HEK293 (cell line): ENCODE measurements around the gene CCDC85B.

Experiments
- KLF7 ChIP-seq: fragments of 450-650 bp; formaldehyde crosslinking; IDR thresholded peaks from 2 replicates; pipeline ENCODE4 v1.5.1; 2016; ENCODE audit warnings: missing biosample characterization, missing genetic modification characterization, borderline replicate concordance
- KLF9 ChIP-seq: fragments of 450-650 bp; formaldehyde crosslinking; IDR thresholded peaks from 2 replicates; pipeline ENCODE4 v1.5.1; 2016; ENCODE audit warnings: missing biosample characterization, missing genetic modification characterization, low read depth
- MYNN ChIP-seq: fragments of 450-650 bp; formaldehyde crosslinking; IDR thresholded peaks from 2 replicates; pipeline ENCODE4 v1.5.1; 2016; ENCODE audit warnings: missing biosample characterization, missing genetic modification characterization, borderline replicate concordance
- SP2 ChIP-seq: fragments of 450-650 bp; formaldehyde crosslinking; IDR thresholded peaks from 2 replicates; pipeline ENCODE4 v1.5.1; 2016; ENCODE audit warnings: missing biosample characterization, missing genetic modification characterization
- SP3 ChIP-seq: fragments of 450-650 bp; formaldehyde crosslinking; IDR thresholded peaks from 2 replicates; pipeline ENCODE4 v1.5.1; 2016; ENCODE audit warnings: missing biosample characterization, missing genetic modification characterization
- ZFHX2 ChIP-seq: fragments of 450-650 bp; formaldehyde crosslinking; conservative IDR thresholded peaks from 2 replicates; pipeline ENCODE4 v1.5.1; 2016; ENCODE audit warnings: missing biosample characterization, missing genetic modification characterization
- ZNF138 ChIP-seq: fragments of 450-650 bp; formaldehyde crosslinking; IDR thresholded peaks from 2 replicates; pipeline ENCODE4 v1.5.1; 2016; ENCODE audit warnings: missing biosample characterization, missing genetic modification characterization, borderline replicate concordance
- ZNF366 ChIP-seq: fragments of 450-650 bp; formaldehyde crosslinking; conservative IDR thresholded peaks from 2 replicates; pipeline ENCODE4 v1.5.1; 2016; ENCODE audit warnings: missing biosample characterization, missing genetic modification characterization
- ZNF37A ChIP-seq: fragments of 450-650 bp; IDR thresholded peaks from 2 replicates; pipeline ENCODE4 v1.5.1; 2018; ENCODE audit warnings: missing biosample characterization, missing genetic modification characterization
- ZNF561 ChIP-seq: fragments of 450-650 bp; IDR thresholded peaks from 2 replicates; pipeline ENCODE4 v1.5.1; 2018; ENCODE audit warnings: missing biosample characterization, missing genetic modification characterization, borderline replicate concordance
- ZNF658 ChIP-seq: fragments of 450-650 bp; formaldehyde crosslinking; IDR thresholded peaks from 2 replicates; pipeline ENCODE4; 2016; ENCODE audit warnings: missing biosample characterization, missing genetic modification characterization
- ZNF660 ChIP-seq: fragments of 450-650 bp; IDR thresholded peaks from 2 replicates; pipeline ENCODE4 v1.5.1; 2018; ENCODE audit warnings: missing biosample characterization, mild to moderate bottlenecking, missing genetic modification characterization
- ZNF664 ChIP-seq: fragments of 450-650 bp; formaldehyde crosslinking; IDR thresholded peaks from 2 replicates; pipeline ENCODE4 v1.5.1; 2016; ENCODE audit warnings: missing biosample characterization, missing genetic modification characterization
- ZNF747 ChIP-seq: fragments of 450-650 bp; formaldehyde crosslinking; IDR thresholded peaks from 2 replicates; pipeline ENCODE4 v1.5.1; 2016; ENCODE audit warnings: missing biosample characterization, missing genetic modification characterization
- ZXDB ChIP-seq: fragments of 450-650 bp; formaldehyde crosslinking; IDR thresholded peaks from 2 replicates; pipeline ENCODE4 v1.5.1; 2016; ENCODE audit warnings: missing biosample characterization, missing genetic modification characterization
- TF ChIP-seq, protein P1 (sequence below): fragments of 450-650 bp; formaldehyde crosslinking; IDR thresholded peaks from 2 replicates; pipeline ENCODE4 v1.5.1; 2016; ENCODE audit warnings: missing biosample characterization, missing genetic modification characterization
- TF ChIP-seq, protein P2 (sequence below): fragments of 450-650 bp; formaldehyde crosslinking; IDR thresholded peaks from 2 replicates; pipeline ENCODE4 v1.5.1; 2016; ENCODE audit warnings: missing biosample characterization, missing genetic modification characterization
- TF ChIP-seq, protein P3 (sequence below): fragments of 450-650 bp; formaldehyde crosslinking; IDR thresholded peaks from 2 replicates; pipeline ENCODE4 v1.5.1; 2017; ENCODE audit warnings: missing biosample characterization, missing genetic modification characterization
- TF ChIP-seq, protein P4 (sequence below): fragments of 450-650 bp; formaldehyde crosslinking; IDR thresholded peaks from 2 replicates; pipeline ENCODE4 v1.5.1; 2016; ENCODE audit warnings: missing biosample characterization, missing genetic modification characterization
- TF ChIP-seq, protein P5 (sequence below): fragments of 450-650 bp; IDR thresholded peaks from 2 replicates; pipeline ENCODE4 v1.5.1; 2018; ENCODE audit warnings: missing biosample characterization, mild to moderate bottlenecking, missing genetic modification characterization
- TF ChIP-seq, protein P6 (sequence below): fragments of 450-650 bp; formaldehyde crosslinking; IDR thresholded peaks from 2 replicates; pipeline ENCODE4; 2016; ENCODE audit warnings: missing biosample characterization, missing genetic modification characterization
- TF ChIP-seq, protein P7 (sequence below): fragments of 450-650 bp; formaldehyde crosslinking; IDR thresholded peaks from 2 replicates; pipeline ENCODE4 v1.5.1; 2016; ENCODE audit warnings: missing biosample characterization, missing genetic modification characterization

CCDC85B gene

DNA sequence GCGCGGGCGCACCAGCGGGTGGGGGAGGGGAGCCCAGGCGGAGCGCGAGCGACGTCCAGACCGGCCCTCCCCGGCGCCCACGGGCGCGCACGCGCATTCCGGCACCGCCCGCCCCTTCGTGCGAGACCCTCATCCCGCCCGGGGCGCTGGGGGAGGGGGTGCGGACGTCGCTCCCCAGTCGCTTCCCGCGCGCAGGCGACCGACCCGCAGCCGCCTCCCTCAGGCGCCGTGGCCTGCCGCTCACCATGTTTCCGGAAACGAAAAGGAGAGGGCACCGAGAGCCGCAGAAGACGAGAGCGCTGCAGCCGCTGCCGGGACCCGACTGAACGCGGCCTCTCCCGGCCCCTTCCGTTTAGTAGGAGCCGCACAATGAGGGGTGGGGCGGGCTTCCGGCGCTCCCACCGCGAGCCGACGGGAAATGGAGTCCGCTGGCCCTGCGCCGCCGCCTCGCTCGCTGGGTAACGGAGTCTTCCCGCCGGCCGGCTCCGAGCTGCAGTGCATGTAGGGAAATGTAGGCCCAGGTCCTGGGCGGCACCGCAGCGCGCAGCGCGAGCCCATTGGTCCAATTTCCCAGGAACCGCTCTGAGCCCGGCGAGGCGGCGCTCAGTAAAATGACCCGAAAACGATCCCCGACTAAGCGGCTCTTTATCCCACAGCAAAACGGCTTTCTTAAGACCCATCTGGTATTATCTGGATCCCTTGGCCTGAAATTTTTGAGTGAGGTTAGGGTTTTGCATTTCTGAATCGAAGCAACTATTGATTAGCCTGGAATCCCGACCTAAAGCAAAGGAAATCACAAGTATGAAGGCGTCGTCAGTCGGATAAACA lies 32.4 kb upstream of the CCDC85B start, which contains the start of gene CFL1 (continued):
- peak; percentile 76 for TF ChIP-seq KLF9 (tag by site-specific recombination)
- TF ChIP-seq, protein P1, sequence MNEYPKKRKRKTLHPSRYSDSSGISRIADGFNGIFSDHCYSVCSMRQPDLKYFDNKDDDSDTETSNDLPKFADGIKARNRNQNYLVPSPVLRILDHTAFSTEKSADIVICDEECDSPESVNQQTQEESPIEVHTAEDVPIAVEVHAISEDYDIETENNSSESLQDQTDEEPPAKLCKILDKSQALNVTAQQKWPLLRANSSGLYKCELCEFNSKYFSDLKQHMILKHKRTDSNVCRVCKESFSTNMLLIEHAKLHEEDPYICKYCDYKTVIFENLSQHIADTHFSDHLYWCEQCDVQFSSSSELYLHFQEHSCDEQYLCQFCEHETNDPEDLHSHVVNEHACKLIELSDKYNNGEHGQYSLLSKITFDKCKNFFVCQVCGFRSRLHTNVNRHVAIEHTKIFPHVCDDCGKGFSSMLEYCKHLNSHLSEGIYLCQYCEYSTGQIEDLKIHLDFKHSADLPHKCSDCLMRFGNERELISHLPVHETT (tag by site-specific recombination): no peak
- peak; percentile 77; the same call in 1 of the 2 replicates for TF ChIP-seq ZNF561 (tag by site-specific recombination)
- peak; percentile 76; the same call in 1 of the 2 replicates for TF ChIP-seq ZNF660 (tag by site-specific recombination)
- TF ChIP-seq ZNF366 (tag by site-specific recombination): no peak
- TF ChIP-seq, protein P2, sequence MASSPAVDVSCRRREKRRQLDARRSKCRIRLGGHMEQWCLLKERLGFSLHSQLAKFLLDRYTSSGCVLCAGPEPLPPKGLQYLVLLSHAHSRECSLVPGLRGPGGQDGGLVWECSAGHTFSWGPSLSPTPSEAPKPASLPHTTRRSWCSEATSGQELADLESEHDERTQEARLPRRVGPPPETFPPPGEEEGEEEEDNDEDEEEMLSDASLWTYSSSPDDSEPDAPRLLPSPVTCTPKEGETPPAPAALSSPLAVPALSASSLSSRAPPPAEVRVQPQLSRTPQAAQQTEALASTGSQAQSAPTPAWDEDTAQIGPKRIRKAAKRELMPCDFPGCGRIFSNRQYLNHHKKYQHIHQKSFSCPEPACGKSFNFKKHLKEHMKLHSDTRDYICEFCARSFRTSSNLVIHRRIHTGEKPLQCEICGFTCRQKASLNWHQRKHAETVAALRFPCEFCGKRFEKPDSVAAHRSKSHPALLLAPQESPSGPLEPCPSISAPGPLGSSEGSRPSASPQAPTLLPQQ (tag by site-specific recombination): peak; percentile 65; the same call in 1 of the 2 replicates
- TF ChIP-seq, protein P3, sequence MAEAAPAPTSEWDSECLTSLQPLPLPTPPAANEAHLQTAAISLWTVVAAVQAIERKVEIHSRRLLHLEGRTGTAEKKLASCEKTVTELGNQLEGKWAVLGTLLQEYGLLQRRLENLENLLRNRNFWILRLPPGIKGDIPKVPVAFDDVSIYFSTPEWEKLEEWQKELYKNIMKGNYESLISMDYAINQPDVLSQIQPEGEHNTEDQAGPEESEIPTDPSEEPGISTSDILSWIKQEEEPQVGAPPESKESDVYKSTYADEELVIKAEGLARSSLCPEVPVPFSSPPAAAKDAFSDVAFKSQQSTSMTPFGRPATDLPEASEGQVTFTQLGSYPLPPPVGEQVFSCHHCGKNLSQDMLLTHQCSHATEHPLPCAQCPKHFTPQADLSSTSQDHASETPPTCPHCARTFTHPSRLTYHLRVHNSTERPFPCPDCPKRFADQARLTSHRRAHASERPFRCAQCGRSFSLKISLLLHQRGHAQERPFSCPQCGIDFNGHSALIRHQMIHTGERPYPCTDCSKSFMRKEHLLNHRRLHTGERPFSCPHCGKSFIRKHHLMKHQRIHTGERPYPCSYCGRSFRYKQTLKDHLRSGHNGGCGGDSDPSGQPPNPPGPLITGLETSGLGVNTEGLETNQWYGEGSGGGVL (tag by site-specific recombination): no peak
- TF ChIP-seq ZNF664 (tag by site-specific recombination): no peak
- no peak for TF ChIP-seq ZNF658
- peak; percentile 91; the same call in 1 of the 2 replicates for TF ChIP-seq KLF7
- peak; percentile 75 for TF ChIP-seq ZXDB (tag by site-specific recombination)
- peak; percentile 89 for TF ChIP-seq SP2
- peak; percentile 89 for TF ChIP-seq SP3
- TF ChIP-seq, protein P4, sequence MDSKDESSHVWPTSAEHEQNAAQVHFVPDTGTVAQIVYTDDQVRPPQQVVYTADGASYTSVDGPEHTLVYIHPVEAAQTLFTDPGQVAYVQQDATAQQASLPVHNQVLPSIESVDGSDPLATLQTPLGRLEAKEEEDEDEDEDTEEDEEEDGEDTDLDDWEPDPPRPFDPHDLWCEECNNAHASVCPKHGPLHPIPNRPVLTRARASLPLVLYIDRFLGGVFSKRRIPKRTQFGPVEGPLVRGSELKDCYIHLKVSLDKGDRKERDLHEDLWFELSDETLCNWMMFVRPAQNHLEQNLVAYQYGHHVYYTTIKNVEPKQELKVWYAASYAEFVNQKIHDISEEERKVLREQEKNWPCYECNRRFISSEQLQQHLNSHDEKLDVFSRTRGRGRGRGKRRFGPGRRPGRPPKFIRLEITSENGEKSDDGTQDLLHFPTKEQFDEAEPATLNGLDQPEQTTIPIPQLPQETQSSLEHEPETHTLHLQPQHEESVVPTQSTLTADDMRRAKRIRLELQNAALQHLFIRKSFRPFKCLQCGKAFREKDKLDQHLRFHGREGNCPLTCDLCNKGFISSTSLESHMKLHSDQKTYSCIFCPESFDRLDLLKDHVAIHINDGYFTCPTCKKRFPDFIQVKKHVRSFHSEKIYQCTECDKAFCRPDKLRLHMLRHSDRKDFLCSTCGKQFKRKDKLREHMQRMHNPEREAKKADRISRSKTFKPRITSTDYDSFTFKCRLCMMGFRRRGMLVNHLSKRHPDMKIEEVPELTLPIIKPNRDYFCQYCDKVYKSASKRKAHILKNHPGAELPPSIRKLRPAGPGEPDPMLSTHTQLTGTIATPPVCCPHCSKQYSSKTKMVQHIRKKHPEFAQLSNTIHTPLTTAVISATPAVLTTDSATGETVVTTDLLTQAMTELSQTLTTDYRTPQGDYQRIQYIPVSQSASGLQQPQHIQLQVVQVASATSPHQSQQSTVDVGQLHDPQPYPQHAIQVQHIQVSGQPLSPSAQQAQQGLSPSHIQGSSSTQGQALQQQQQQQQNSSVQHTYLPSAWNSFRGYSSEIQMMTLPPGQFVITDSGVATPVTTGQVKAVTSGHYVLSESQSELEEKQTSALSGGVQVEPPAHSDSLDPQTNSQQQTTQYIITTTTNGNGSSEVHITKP (tag by site-specific recombination): peak; percentile 79
- TF ChIP-seq, protein P5, sequence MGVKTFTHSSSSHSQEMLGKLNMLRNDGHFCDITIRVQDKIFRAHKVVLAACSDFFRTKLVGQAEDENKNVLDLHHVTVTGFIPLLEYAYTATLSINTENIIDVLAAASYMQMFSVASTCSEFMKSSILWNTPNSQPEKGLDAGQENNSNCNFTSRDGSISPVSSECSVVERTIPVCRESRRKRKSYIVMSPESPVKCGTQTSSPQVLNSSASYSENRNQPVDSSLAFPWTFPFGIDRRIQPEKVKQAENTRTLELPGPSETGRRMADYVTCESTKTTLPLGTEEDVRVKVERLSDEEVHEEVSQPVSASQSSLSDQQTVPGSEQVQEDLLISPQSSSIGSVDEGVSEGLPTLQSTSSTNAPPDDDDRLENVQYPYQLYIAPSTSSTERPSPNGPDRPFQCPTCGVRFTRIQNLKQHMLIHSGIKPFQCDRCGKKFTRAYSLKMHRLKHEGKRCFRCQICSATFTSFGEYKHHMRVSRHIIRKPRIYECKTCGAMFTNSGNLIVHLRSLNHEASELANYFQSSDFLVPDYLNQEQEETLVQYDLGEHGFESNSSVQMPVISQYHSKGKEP (tag by site-specific recombination): 0 out of 2 replicates have a peak, but pooled peaks have one; percentile 8
- TF ChIP-seq, protein P6, sequence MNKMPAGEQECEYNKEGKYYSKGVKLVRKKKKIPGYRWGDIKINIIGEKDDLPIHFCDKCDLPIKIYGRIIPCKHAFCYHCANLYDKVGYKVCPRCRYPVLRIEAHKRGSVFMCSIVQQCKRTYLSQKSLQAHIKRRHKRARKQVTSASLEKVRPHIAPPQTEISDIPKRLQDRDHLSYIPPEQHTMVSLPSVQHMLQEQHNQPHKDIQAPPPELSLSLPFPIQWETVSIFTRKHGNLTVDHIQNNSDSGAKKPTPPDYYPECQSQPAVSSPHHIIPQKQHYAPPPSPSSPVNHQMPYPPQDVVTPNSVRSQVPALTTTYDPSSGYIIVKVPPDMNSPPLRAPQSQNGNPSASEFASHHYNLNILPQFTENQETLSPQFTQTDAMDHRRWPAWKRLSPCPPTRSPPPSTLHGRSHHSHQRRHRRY (tag by site-specific recombination): no peak
- TF ChIP-seq ZNF138: no peak
- TF ChIP-seq ZFHX2 (tag by site-specific recombination): no peak
- TF ChIP-seq, protein P7, sequence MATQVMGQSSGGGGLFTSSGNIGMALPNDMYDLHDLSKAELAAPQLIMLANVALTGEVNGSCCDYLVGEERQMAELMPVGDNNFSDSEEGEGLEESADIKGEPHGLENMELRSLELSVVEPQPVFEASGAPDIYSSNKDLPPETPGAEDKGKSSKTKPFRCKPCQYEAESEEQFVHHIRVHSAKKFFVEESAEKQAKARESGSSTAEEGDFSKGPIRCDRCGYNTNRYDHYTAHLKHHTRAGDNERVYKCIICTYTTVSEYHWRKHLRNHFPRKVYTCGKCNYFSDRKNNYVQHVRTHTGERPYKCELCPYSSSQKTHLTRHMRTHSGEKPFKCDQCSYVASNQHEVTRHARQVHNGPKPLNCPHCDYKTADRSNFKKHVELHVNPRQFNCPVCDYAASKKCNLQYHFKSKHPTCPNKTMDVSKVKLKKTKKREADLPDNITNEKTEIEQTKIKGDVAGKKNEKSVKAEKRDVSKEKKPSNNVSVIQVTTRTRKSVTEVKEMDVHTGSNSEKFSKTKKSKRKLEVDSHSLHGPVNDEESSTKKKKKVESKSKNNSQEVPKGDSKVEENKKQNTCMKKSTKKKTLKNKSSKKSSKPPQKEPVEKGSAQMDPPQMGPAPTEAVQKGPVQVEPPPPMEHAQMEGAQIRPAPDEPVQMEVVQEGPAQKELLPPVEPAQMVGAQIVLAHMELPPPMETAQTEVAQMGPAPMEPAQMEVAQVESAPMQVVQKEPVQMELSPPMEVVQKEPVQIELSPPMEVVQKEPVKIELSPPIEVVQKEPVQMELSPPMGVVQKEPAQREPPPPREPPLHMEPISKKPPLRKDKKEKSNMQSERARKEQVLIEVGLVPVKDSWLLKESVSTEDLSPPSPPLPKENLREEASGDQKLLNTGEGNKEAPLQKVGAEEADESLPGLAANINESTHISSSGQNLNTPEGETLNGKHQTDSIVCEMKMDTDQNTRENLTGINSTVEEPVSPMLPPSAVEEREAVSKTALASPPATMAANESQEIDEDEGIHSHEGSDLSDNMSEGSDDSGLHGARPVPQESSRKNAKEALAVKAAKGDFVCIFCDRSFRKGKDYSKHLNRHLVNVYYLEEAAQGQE (tag by site-specific recombination): no peak
- TF ChIP-seq ZNF747 (tag by site-specific recombination): no peak
- TF ChIP-seq ZNF37A (tag by site-specific recombination): no peak
- TF ChIP-seq MYNN (tag by site-specific recombination): no peak
